Activated CD8-positive, alpha-beta T cell treated with anti-CD3 and anti-CD28 coated beads, Interleukin-2, amount 10 ng/mL, durations not matched to agents 7 days and 5 days (primary cell): ENCODE data around the gene CAMTA2. TPM values are rescaled to one million over a fixed set of nuclear protein-coding genes. Genes with fewer than 3 reads are reported as not detected.

ENCODE experiments used
- ATAC-seq: fragments of 150-1000 bp; cut with Tn5 transposase; one replicate; pipeline ENCODE4 v1.10.0; 2021; ENCODE audit warnings: moderate library complexity
- CTCF ChIA-PET: fragments of 350-600 bp; sonication (Branson Sonifier 250); formaldehyde crosslinking; loops from one replicate; lab custom pipeline; 2021; ENCODE audit warnings: antibody characterized with exemption; lab: Charles Lee
- POLR2A ChIA-PET: fragments of 350-600 bp; sonication (Branson Sonifier 250); formaldehyde crosslinking; loops from one replicate; lab custom pipeline; 2021; ENCODE audit warnings: antibody characterized with exemption; lab: Charles Lee
- DNase-seq: peaks from one replicate; pipeline ENCODE4 v3.0.0-alpha.2; 2020
- H3K27ac Mint-ChIP-seq: one replicate; pipeline ENCODE4 v1.8.0; 2021; ENCODE audit warnings: mild to moderate bottlenecking, mixed read lengths
- H3K27me3 Mint-ChIP-seq: one replicate; pipeline ENCODE4 v1.8.0; 2021; ENCODE audit warnings: low read depth, mixed read lengths
- H3K36me3 Mint-ChIP-seq: one replicate; pipeline ENCODE4 v1.8.0; 2021; ENCODE audit warnings: low read depth, mixed read lengths
- H3K4me1 Mint-ChIP-seq: one replicate; pipeline ENCODE4 v1.8.0; 2021; ENCODE audit warnings: low read depth, mixed read lengths
- H3K4me3 Mint-ChIP-seq: one replicate; pipeline ENCODE4 v1.8.0; 2021; ENCODE audit warnings: mild to moderate bottlenecking, mixed read lengths
- H3K9me3 Mint-ChIP-seq: one replicate; pipeline ENCODE4 v1.8.0; 2022; ENCODE audit warnings: mixed read lengths; ENCODE audit not compliant: insufficient read depth
- total RNA-seq, 2 experiments: library from RNA; stranded (reverse); gene quantifications; one replicate each; pipeline ENCODE4 v1.2.3, GENCODE V29; 2021

Gene CAMTA2
- total RNA-seq, 2 experiments from 2014 or later, result 51.3 to 55.5 TPM

DNA sequence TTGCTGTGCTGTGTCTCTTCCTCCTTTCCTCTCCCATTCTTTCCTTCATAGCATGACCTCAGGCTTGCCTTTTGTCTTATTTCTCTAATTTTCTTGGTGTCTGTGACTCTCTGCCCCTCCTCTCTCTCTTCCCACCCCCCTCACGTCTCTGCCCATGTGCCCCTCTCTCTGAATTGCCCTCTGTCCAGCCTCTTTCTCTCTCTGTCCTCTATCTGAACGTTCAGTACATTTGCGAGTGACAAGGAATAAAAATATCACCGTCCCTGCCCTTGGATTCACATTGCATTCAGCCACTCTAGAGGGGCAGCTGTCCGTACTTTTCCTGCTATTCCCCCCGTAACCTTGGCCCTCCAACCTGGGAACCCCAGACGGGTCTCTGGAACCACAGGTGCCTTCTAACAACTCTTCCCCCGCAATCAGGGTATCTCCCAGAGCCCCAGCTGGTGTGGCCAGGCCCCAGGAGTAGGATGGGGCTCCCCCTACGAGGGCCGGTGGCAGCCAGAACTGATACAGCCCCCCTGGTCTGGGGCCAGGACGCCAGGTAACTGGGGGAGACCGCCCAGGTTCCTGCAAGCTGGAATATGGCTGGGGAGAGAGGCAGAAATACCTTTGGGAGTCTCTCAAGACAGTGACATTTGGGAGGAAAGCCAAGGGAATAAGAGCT is 12.1 kb upstream of the CAMTA2 start:
- H3K27me3 Mint-ChIP-seq, result peaks cover 6% of the 10 kb centered on the region
- no peaks in the 10 kb centered on the region for H3K9me3 Mint-ChIP-seq
- ChIA-PET CTCF (interaction anchor here (0.6 to 1.7 kb wide), 3 partner anchors 12 to 31 kb away, joined by 3 to 11 read pairs (median 3); no protein-coding TSS in a partner anchor), POLR2A (no interaction called here)
- no peak for DNase-seq
- ATAC-seq, result no peak
- H3K4me3 Mint-ChIP-seq, result peak overlapping the region; percentile 81
- H3K4me1 Mint-ChIP-seq, result peaks cover 18% of the 10 kb centered on the region
- H3K27ac Mint-ChIP-seq, result peak overlapping the region; percentile 20
- H3K36me3 Mint-ChIP-seq, result peaks cover 32% of the 10 kb centered on the region

DNA sequence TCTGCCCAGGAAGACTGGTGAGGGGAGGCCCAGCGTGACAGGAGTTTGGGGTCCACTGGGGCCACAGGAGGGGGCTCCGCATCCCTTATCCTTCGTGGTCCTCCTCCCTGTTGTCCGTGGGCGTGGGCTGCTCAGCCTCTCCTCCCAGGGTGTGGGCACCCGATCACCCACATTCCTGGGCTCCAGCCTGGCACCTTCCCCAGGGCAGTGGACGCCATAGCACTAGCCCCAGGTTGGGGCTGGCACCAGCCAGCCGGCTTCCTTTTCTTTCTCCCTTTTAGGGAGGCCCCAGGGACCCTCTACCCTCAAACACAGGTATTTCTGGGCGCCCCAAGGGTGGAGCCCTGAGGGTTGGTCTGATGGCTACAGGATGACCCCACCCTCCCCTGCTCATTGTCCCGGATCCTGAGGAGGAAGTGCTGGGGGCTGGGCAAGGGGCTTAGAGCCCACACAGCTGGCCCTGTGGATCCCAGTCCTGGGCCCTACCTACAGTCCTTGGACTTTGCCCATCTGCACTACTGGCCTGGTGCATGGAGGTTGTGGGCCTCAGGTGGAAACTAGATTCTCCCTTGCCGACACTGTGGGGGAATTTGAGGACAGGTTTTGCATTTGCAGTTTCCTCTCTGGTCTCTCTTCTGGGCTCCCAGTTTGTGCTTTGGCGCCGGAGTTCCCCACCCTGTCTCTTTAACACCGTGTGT is 11.4 kb upstream of the CAMTA2 start:
- peaks cover 25% of the 10 kb centered on the region for H3K36me3 Mint-ChIP-seq
- H3K9me3 Mint-ChIP-seq, result no peaks in the 10 kb centered on the region
- no peak for ATAC-seq
- peaks cover 18% of the 10 kb centered on the region for H3K4me1 Mint-ChIP-seq
- H3K4me3 Mint-ChIP-seq, result peak overlapping the region; percentile 81
- peak overlapping the region; percentile 46 for H3K27ac Mint-ChIP-seq
- ChIA-PET CTCF (interaction anchor here (1.1 kb wide), 1 partner anchor 20 kb away, joined by 3 read pairs; no protein-coding TSS in a partner anchor), POLR2A (interaction anchor here (1.0 kb wide), 1 partner anchor 28 kb away, joined by 3 read pairs; no protein-coding TSS in a partner anchor)
- no peak for DNase-seq
- H3K27me3 Mint-ChIP-seq, result peaks cover 6% of the 10 kb centered on the region

DNA sequence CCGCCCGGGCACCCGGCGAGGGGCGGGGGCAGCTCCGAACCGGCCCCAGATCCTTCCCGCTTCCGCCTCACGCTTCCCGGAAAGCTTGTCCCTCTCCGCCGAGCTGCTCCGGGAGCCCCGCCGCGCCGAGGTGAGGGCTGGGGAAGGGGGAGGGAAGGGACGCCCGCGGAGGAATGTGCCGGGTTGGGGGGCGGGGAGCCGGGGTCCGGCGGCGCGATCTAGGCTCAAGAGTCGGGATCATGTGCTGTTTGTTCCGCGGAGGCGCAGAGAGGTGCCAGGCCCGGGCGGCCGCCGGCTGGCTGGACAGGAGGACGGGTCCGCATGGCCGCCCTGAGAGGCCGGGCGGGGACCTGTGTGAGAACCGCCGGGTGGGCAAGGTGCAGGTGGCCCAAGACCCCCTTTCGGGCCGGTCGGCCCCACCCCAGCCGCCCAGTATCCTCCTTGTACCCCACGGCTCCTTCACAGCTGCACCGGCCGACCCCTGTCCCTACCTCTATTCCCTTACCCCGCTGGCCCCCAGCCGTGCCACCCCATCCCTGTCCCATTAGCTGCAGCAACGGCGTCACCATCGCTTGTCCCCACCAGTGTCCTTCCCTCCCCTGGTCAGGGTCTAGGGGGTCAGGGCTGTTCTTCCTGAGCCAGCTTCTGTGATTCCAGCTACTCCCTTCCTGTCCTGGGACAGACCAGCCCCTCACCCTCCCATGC is 10.7 kb upstream of the CAMTA2 start:
- CTCF ChIA-PET, result interaction anchor here (1.1 to 1.8 kb wide), 4 partner anchors 10 to 89 kb away, joined by 3 to 13 read pairs (median 5); partner anchors contain the start of gene CAMTA2
- Mint-ChIP-seq H3K27me3 (peaks cover 6% of the 10 kb centered on the region), H3K4me3 (peak overlapping the region; percentile 81), H3K4me1 (peaks cover 18% of the 10 kb centered on the region), H3K36me3 (peaks cover 18% of the 10 kb centered on the region), H3K27ac (peak overlapping the region; percentile 52), H3K9me3 (no peaks in the 10 kb centered on the region)
- POLR2A ChIA-PET, result interaction anchor here (1.0 to 2.6 kb wide), 5 partner anchors 9 to 58 kb away, joined by 3 to 10 read pairs (median 9); partner anchors contain the start of genes PFN1, RNF167 and SLC25A11
- DNase-seq (no peak), ATAC-seq (peak; percentile 11)

DNA sequence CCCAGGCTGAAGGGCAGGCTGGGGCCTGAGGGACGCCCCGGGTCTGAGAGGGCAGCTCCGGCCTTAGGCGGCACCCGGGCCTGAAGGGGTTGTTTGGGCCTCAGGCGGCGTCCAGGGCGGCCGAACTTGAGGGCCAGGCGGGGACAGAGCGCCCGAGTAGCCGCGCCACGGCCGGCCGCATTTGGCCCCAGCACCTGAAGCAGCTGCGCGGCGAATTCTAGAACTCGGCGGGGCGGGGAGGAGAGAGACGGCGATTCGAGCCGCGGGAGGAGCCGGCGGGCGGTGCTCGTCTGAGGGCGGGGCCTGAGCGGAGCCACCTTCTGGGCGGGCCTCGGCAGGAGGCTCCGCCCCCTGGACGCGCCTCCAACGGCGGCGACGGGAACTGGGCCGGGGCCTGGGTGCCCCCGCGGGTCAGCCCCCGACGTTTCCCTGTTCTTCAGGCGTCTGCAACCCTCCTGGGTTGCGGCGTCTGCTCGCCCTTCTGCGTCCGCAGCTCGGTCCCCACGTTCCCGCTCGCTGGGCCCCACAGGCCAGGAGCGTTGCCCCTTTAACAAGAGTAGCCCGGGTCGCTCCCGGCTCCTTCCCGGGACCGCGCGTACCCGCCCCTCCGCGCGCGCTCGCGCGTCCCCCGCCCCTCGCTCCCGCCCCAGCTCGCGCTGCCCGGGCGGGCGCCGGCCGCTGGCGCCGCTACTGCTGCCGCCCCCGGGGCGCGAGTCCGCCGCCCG is 10.0 kb upstream of the CAMTA2 start, which contains the start of the genes INCA1 and KIF1C:
Gene INCA1 (minus strand): TSS at position 221 of the 725 bp plus-strand sequence. CDS start 3,085 bp downstream, outside the sequence.
Gene KIF1C (plus strand): TSS at position 649 of the 725 bp plus-strand sequence. CDS start 2,297 bp downstream, outside the sequence.
- peak; percentile 92 for ATAC-seq
- H3K27me3 Mint-ChIP-seq, result peaks cover 6% of the 10 kb centered on the region
- peak within 1 kb of the TSS; percentile 84 for H3K27ac Mint-ChIP-seq
- ChIA-PET POLR2A (interaction anchor here (0.7 to 2.6 kb wide), 6 partner anchors 9 to 194 kb away, joined by 3 to 10 read pairs (median 8); partner anchors contain the start of genes PFN1, RNF167, SLC25A11 and ZNF594), CTCF (interaction anchor here (1.1 to 1.8 kb wide), 4 partner anchors 9 to 89 kb away, joined by 3 to 13 read pairs (median 5); partner anchors contain the start of gene CAMTA2)
- peaks cover 18% of the 10 kb centered on the region for H3K36me3 Mint-ChIP-seq
- peaks cover 18% of the 10 kb centered on the region for H3K4me1 Mint-ChIP-seq
- DNase-seq, result peak; percentile 94
- H3K9me3 Mint-ChIP-seq, result no peaks in the 10 kb centered on the region
- H3K4me3 Mint-ChIP-seq, result peak within 1 kb of the TSS; percentile 81

DNA sequence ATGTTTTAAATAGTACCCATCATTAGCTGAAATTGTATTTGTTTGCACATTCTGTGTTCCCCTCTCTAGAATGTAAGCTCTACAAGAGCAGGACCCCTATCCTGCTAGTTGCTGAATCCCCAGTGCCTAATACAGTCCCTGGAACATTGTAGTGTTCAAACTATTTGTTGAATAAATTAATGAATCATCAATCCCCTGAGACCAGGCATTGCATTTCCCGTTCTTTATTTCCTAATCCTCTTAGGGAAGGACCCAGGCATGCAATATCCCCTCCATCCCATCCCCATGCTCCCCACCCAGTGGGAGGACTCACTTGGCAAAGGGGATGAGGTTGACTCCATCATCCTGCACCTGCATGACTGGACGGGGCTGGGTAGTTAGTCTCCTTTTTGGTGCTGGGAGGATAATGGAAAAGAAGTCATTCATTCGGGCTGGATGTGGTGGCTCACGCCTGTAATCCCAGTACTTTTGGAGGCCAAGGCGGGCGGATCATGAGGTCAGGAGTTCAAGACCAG is 6.7 kb upstream of the CAMTA2 start:
- POLR2A ChIA-PET, result interaction anchor here (0.8 to 1.2 kb wide), 2 partner anchors 7 to 85 kb away, joined by 3 to 4 read pairs; partner anchors contain the start of gene ZFP3
- peaks cover 19% of the 10 kb centered on the region for H3K4me1 Mint-ChIP-seq

DNA sequence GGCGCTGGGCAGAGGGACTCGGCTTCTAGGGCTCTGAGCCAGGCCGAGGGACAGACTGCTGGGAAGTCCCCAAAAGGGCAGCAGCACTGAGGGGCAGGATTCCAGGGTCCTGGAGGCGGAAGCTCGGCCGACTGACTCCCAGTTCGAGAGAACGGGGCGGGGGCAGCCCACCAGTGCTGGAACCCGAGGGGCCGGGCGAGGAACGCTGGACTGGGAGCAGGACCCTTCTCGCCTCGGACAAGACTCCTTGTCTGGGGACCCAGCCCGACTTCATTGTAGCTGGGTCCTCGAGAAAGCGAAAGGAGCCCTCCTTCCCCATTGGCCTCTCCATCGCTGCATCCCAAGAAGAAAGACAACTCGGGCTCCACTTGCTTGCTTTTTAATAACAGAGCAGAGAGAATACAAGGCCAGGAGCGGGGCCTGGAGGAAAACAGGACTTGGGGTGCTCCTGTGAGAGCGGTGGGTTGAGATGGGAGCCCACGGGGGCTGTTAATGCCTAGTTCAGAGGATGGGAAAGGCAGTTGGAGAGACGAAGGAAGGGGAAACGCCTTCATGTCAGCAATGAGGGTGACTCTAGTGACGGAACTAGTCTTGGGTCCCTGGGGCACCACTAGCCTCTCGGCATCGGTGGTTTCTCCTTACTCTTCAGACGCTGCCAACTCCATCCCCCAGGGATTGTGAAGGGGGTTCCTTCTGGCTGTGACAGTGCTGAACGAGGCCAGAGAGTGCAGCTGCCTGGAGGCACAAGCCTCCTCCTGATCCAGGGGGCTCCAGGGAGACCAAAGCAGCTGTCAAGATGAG is 492 bp upstream of the CAMTA2 start:
- Mint-ChIP-seq H3K4me1 (peaks cover 41% of the 10 kb centered on the region), H3K27me3 (no peaks in the 10 kb centered on the region), H3K4me3 (peak overlapping the region; percentile 88), H3K36me3 (peaks cover 14% of the 10 kb centered on the region), H3K27ac (peak overlapping the region; percentile 92), H3K9me3 (no peaks in the 10 kb centered on the region)
- ChIA-PET CTCF (interaction anchor here (0.5 to 5.6 kb wide), 17 partner anchors 9 to 596 kb away, joined by 3 to 23 read pairs (median 6); partner anchors contain the start of genes INCA1, KIF1C, RNF167 and SLC25A11), POLR2A (interaction anchor here (0.6 to 2.4 kb wide), 7 partner anchors 9 to 47 kb away, joined by 3 to 10 read pairs (median 4); partner anchors contain the start of genes INCA1, KIF1C, RNF167 and SLC25A11)
- DNase-seq, result no peak
- no peak for ATAC-seq

More for the DNA sequence above, 6.7 kb upstream of the CAMTA2 start:
- Mint-ChIP-seq H3K36me3 (peaks cover 8% of the 10 kb centered on the region), H3K27ac (no peak overlapping the region), H3K4me3 (no peak overlapping the region), H3K27me3 (peaks cover 6% of the 10 kb centered on the region), H3K9me3 (no peaks in the 10 kb centered on the region)
- ATAC-seq (no peak), DNase-seq (no peak)
- CTCF ChIA-PET, result no interaction called here

DNA sequence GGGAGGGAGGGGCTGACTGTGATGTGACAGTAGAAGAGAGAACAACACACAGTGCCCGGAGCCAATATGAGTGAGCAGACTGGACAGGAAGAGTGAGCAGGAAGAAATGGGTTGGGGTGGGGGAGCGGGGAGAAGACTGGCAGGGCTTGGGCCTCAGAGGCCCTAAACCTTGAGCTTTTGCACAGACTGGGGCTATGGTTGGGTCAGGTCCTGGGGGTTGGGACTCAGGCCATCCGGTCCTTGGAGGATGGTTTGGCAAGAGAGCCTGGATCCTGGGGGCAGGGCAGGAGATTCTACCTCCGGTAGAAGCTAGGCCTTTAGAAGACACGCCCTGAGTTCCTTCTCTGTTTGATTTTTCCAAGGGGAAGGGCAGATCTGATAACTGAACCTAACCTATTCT is 1.1 kb downstream of the CAMTA2 start:
- DNase-seq, result no peak
- no peaks in the 10 kb centered on the region for H3K9me3 Mint-ChIP-seq
- H3K27me3 Mint-ChIP-seq, result no peaks in the 10 kb centered on the region
- CTCF ChIA-PET, result interaction anchor here (0.5 to 5.6 kb wide), 11 partner anchors 11 to 1764 kb away, joined by 3 to 23 read pairs (median 7); partner anchors contain the start of genes CHRNE, INCA1, KIF1C and RNF167
- POLR2A ChIA-PET, result interaction anchor here (0.8 to 2.3 kb wide), 7 partner anchors 8 to 46 kb away, joined by 3 to 9 read pairs (median 4); partner anchors contain the start of genes INCA1, KIF1C, RNF167 and SLC25A11
- peak overlapping the region; percentile 88 for H3K4me3 Mint-ChIP-seq
- peak overlapping the region; percentile 92 for H3K27ac Mint-ChIP-seq
- ATAC-seq, result no peak
- peaks cover 41% of the 10 kb centered on the region for H3K4me1 Mint-ChIP-seq
- peaks cover 29% of the 10 kb centered on the region for H3K36me3 Mint-ChIP-seq

DNA sequence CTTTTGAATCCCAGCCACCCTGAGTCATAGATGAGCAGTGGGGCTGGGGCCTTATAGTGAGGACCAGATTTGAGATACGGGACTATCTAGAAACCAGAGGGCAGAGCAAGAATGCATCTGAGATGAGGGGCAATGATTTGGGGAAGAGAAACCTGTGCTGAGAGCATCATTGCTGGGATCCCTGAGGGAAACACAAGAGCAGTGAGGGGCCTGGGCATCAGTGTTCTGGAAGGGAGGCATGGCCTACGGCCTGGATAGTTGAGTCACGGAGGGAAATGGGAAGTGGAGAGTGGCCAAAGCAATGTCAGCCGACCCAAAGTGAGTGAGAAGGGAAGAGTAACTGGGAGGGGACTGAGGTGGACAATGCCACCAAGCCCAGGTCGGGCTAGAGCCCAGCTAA is 5.2 kb downstream of the CAMTA2 start:
- H3K9me3 Mint-ChIP-seq, result no peaks in the 10 kb centered on the region
- H3K27me3 Mint-ChIP-seq, result no peaks in the 10 kb centered on the region
- POLR2A ChIA-PET, result no interaction called here
- peaks cover 32% of the 10 kb centered on the region for H3K4me1 Mint-ChIP-seq
- no peak for DNase-seq
- ATAC-seq, result no peak
- CTCF ChIA-PET, result no interaction called here
- peaks cover 53% of the 10 kb centered on the region for H3K36me3 Mint-ChIP-seq
- H3K4me3 Mint-ChIP-seq, result no peak overlapping the region
- H3K27ac Mint-ChIP-seq, result peak overlapping the region; percentile 0

DNA sequence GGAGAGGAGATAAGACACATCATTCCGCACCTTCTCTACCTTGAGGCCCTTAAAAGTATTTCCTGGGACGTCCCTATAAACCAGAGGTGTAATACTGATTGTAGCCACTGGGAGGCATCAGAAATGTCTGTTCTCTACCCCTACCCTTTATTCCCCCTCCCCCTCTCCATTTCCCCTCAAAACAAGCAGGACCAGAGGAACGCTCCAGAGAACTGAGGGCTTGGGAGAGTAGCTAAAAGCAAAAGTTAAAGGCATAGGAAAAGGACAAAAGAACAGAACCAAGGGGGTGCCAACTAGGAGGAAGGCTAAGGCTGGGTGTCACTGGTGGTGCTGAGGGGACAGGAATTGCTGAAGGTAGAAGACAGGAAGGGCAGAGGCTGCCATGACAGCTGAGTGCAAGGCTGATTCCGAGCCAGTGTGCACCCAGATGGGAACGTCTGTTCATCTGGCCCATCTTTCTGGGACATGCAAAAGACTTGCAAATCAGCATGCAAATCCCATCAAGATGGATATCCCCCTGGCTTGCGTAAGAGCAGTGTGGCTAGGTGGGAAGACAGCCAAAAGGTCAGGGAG is 6.7 kb downstream of the CAMTA2 start:
- no peaks in the 10 kb centered on the region for H3K9me3 Mint-ChIP-seq
- POLR2A ChIA-PET, result interaction anchor here (0.6 to 2.5 kb wide), 3 partner anchors 13 to 80 kb away, joined by 3 to 11 read pairs (median 3); partner anchors contain the start of gene SPAG7
- ATAC-seq (peak; percentile 70), DNase-seq (peak; percentile 70)
- CTCF ChIA-PET, result interaction anchor here (0.6 to 4.1 kb wide), 18 partner anchors 9 to 278 kb away, joined by 3 to 30 read pairs (median 5); partner anchors contain the start of genes CHRNE, RNF167, SLC25A11 and SPAG7
- peak overlapping the region; percentile 75 for H3K27ac Mint-ChIP-seq
- no peak overlapping the region for H3K4me3 Mint-ChIP-seq
- H3K27me3 Mint-ChIP-seq, result no peaks in the 10 kb centered on the region
- H3K36me3 Mint-ChIP-seq, result peaks cover 59% of the 10 kb centered on the region
- peaks cover 21% of the 10 kb centered on the region for H3K4me1 Mint-ChIP-seq
